ENCODE results near the gene FHOD3.

Gene FHOD3

DNA sequence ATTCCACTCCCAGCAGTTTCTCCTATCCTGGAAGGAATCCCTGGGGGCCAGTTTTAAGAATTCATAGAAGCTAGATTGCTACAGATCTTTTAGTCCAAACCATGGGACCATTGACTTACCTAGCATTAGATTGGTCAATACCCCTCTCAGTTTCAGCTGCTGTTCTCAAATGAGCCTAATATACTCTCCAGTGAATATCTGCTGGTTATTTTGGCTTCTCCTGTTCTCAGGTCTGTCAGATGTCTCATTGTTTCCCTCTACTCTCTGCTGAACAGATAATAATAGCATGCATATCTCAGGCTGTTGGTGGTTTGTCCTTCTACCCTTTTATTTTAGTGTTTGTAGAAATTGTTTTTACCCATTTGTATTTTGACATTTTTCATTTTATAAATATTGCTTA, 99.5 kb downstream of the FHOD3 start:
- TF ChIP-seq POLR2AphosphoS5 (IDR thresholded peaks at IDR 0.05; ENCODE audit: low read depth, low read length): no peak
- no peak for TF ChIP-seq SIN3A (IDR thresholded peaks at IDR 0.05; ENCODE audit: borderline replicate concordance, insufficient read depth, low read length)
- no peak for TF ChIP-seq TAF1 (IDR thresholded peaks at IDR 0.05; ENCODE audit: borderline replicate concordance, insufficient read depth, low read length)
- TF ChIP-seq FOXP2 (optimal IDR thresholded peaks at IDR 0.05; ENCODE audit: borderline replicate concordance, extremely low read depth, extremely low read length, insufficient read depth): no peak

DNA sequence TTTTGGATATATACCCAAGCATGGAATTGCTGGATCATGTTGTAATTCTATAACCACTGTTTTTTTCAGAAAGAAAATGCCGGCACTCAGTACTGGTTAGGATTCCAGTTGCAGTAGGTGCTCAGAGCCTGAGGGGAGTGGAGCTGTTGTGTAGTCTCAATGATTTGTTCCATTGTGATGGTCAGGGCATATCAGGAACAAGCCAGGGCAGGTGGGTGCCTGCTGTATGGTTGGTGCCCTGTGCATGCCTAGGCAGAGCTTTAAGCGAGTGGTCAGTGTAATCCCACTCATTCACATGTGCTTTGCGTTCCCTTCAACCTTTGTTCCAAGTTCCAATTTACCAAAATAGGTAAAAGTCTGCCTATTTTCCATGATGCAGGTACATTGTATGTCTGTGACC, 100.9 kb downstream of the FHOD3 start:
- TF ChIP-seq TAF1 (IDR thresholded peaks at IDR 0.05; ENCODE audit: borderline replicate concordance, insufficient read depth, low read length) (no peak), FOXP2 (optimal IDR thresholded peaks at IDR 0.05; ENCODE audit: borderline replicate concordance, extremely low read depth, extremely low read length, insufficient read depth) (no peak)

DNA sequence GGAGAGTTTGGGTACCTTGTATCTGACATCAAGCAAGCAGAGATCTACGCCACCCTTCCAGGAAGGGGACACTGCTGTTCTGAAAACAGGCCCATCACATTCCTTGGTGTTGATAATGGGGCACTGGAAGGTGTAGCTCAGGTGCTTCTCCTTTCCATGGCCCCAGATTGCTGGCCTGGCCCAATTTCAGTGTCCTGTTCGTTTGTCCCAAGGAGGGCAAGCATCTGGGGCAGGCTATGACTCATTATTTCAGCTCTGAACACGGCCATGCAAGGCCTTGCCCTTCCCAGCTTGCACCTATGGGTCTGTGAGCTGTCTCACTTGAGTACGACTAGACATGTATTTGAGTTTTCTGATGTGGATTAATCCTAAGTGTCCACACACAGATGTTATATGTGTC, 101.5 kb downstream of the FHOD3 start:
- TF ChIP-seq, protein P1, sequence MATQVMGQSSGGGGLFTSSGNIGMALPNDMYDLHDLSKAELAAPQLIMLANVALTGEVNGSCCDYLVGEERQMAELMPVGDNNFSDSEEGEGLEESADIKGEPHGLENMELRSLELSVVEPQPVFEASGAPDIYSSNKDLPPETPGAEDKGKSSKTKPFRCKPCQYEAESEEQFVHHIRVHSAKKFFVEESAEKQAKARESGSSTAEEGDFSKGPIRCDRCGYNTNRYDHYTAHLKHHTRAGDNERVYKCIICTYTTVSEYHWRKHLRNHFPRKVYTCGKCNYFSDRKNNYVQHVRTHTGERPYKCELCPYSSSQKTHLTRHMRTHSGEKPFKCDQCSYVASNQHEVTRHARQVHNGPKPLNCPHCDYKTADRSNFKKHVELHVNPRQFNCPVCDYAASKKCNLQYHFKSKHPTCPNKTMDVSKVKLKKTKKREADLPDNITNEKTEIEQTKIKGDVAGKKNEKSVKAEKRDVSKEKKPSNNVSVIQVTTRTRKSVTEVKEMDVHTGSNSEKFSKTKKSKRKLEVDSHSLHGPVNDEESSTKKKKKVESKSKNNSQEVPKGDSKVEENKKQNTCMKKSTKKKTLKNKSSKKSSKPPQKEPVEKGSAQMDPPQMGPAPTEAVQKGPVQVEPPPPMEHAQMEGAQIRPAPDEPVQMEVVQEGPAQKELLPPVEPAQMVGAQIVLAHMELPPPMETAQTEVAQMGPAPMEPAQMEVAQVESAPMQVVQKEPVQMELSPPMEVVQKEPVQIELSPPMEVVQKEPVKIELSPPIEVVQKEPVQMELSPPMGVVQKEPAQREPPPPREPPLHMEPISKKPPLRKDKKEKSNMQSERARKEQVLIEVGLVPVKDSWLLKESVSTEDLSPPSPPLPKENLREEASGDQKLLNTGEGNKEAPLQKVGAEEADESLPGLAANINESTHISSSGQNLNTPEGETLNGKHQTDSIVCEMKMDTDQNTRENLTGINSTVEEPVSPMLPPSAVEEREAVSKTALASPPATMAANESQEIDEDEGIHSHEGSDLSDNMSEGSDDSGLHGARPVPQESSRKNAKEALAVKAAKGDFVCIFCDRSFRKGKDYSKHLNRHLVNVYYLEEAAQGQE (IDR thresholded peaks at IDR 0.05; ENCODE audit: insufficient read depth in 1 of 2, low read depth in 2 of 2, low read length in 2 of 2): no peak
- TF ChIP-seq POLR2AphosphoS5 (IDR thresholded peaks at IDR 0.05; ENCODE audit: low read depth, low read length): no peak
- TF ChIP-seq TAF1 (IDR thresholded peaks at IDR 0.05; ENCODE audit: borderline replicate concordance, insufficient read depth, low read length): no peak
- no peak for TF ChIP-seq SIN3A (IDR thresholded peaks at IDR 0.05; ENCODE audit: borderline replicate concordance, insufficient read depth, low read length)
- no peak for TF ChIP-seq FOXP2 (optimal IDR thresholded peaks at IDR 0.05; ENCODE audit: borderline replicate concordance, extremely low read depth, extremely low read length, insufficient read depth)

DNA sequence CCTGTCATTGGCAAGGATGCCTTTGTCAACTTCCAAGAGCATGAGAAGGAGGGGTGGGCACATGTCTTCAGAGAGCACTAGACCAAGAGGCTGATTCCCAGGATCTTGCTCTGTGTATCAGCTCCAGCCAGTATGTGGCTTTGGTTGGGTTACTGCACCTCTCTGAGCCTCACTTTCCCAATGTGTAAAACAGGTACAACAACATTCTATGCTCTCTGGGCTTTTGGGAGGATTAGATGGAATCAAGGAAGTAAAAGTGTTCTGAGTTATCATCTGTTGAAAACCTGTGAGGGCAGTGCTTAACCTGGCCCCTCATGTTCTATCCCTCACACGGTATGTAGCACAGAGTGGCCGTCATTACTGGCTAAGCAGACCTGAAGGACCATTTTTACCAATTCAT, 103.9 kb downstream of the FHOD3 start:
- TF ChIP-seq, protein P1 (IDR thresholded peaks at IDR 0.05; ENCODE audit: insufficient read depth in 1 of 2, low read depth in 2 of 2, low read length in 2 of 2): no peak
- TF ChIP-seq POLR2AphosphoS5 (IDR thresholded peaks at IDR 0.05; ENCODE audit: low read depth, low read length) (no peak), TAF1 (IDR thresholded peaks at IDR 0.05; ENCODE audit: borderline replicate concordance, insufficient read depth, low read length) (no peak)

DNA sequence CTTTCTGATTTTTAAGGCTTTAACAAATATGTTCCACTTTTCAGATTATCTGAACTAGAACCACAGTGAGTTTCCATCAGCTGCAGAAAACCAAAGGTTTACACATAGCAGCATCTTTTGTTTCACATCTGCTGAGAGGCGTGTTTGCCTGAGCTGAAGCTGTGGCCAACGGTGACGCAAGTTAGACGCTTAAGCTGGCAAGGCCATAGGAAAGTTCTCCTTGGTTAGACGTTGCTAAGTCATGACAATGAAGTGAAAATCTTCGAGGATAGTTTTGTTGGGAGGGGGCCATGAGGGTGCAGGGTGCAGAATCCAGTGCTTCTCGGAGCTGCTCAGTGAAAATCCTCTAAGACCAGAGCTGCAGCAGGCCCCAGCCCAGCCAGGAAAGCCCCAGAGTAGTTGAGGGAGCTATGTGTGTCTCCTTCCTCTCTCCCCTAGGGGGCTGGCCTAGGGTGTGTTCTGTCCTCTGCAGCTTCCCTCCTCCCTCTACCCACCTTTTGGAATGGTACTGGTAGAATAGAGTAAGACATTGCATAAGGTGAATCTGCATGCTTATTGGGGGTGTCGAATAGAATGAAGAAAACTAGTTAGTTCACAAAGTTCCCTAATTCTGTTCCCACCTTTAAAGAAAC, 105.4 kb downstream of the FHOD3 start:
- no peak for TF ChIP-seq POLR2AphosphoS5 (IDR thresholded peaks at IDR 0.05; ENCODE audit: low read depth, low read length)
- no peak for TF ChIP-seq SIN3A (IDR thresholded peaks at IDR 0.05; ENCODE audit: borderline replicate concordance, insufficient read depth, low read length)
- no peak for TF ChIP-seq FOXP2 (optimal IDR thresholded peaks at IDR 0.05; ENCODE audit: borderline replicate concordance, extremely low read depth, extremely low read length, insufficient read depth)
- no peak for TF ChIP-seq TAF1 (IDR thresholded peaks at IDR 0.05; ENCODE audit: borderline replicate concordance, insufficient read depth, low read length)
- TF ChIP-seq, protein P1 (IDR thresholded peaks at IDR 0.05; ENCODE audit: insufficient read depth in 1 of 2, low read depth in 2 of 2, low read length in 2 of 2): no peak

DNA sequence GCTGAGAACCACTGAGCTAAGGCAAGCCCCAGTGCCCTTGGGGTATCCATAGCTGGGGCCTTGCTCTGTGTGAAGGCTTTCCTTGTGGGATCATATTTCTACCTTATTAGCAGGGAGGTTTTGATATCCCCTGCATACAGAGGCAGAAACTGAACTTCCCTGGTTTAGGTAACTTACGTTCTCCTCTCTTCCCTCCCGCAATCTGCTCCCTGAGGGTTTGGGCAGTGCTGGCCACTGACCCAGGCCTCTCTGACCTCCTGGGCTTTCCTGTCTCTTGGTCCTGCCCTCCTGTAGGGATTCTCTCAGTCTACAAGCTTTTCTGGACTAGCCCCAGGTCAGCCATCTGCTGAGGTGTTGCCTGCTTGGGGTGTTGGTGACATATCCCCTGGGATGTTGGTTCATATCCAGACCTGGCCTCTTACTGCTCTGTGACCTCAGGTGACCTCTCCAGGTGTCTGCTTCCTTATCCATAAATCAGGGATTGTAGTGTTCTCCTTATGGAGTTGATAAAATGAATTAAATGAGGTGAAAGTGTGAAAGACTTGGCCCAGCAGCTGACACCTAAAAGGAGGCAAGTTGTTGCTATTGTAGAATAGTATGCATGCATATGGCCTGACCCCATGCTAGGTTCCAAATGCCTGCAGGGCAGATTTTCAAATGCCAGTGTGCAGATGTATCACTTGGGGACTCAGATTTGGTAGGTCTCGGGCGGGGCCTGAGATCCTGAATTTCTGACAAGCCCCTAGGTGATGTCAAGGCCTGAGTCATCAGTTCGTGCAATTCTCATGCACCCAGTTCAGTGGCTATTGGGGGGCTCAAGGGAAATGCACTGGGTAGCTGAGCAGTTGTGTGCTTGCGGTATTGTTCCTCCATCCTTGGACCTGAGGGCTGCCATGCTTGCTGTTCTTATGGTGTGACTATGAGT, 106.6 kb downstream of the FHOD3 start:
- TF ChIP-seq TAF1 (IDR thresholded peaks at IDR 0.05; ENCODE audit: borderline replicate concordance, insufficient read depth, low read length): no peak
- no peak for TF ChIP-seq POLR2AphosphoS5 (IDR thresholded peaks at IDR 0.05; ENCODE audit: low read depth, low read length)
- TF ChIP-seq, protein P1 (IDR thresholded peaks at IDR 0.05; ENCODE audit: insufficient read depth in 1 of 2, low read depth in 2 of 2, low read length in 2 of 2): no peak
- no peak for TF ChIP-seq SIN3A (IDR thresholded peaks at IDR 0.05; ENCODE audit: borderline replicate concordance, insufficient read depth, low read length)
- no peak for TF ChIP-seq FOXP2 (optimal IDR thresholded peaks at IDR 0.05; ENCODE audit: borderline replicate concordance, extremely low read depth, extremely low read length, insufficient read depth)

Data from PFSK-1 (cell line).